Erythroblast (primary cell): ENCODE results near the gene ATAD3C.
A peak's percentile ranks its signal among the peaks of the same experiment; 100 is the strongest.
"Not testable (repeated sequence)": the region's sequence is repeated elsewhere in the genome, so short reads cannot be mapped to it uniquely, and the experiment has no call there.

ENCODE experiments used
- DNase-seq, 2 experiments: peaks; one replicate each; lab custom pipeline; 2025; lab: John Stamatoyannopoulos, UW
- GATA1 ChIP-seq: IDR thresholded peaks from 2 replicates; pipeline ENCODE4 v1.6.1; 2011; ENCODE audit warnings: low read depth, mild to moderate bottlenecking, control low read depth, low read length, moderate library complexity
- POLR2A ChIP-seq: IDR thresholded peaks from 2 replicates; pipeline ENCODE4 v1.6.1; 2011; ENCODE audit warnings: mild to moderate bottlenecking, low read length

The ATAD3C gene

DNA sequence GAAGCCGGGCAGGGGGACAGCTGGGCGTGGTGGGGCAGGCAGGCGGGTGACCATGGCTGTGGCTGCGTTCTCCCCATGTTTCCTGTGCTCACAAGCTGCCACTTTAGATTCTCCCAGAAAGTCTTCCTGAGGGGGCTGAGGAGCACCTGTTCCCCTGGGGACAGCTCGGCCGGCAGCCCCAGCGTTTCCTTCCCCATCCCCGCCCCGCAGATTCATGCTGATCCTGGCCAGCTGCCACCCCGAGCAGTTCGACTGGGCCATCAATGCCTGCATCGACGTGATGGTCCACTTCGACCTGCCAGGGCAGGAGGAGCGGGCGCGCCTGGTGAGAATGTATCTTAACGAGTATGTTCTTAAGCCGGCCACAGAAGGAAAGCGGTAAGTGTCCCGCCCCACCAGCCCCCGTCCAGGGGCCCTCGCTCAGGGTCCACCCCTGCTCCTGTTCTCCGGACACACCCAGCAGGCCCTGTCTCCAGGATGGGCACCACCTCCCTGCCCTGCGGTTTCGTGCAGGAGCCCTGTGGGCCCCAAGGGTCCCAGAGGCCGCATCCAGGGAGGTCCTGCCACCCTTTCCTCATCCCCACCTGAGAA is 11.1 kb downstream of the ATAD3C start:
- no peak for DNase-seq
- TF ChIP-seq POLR2A (no peak), GATA1 (no peak)

GRCh38 chr1:1461721-1462317 is 12.3 kb downstream of the ATAD3C start:
- peak; percentile 39 to 49 for DNase-seq
- no peak for TF ChIP-seq POLR2A
- TF ChIP-seq GATA1 = no peak

DNA sequence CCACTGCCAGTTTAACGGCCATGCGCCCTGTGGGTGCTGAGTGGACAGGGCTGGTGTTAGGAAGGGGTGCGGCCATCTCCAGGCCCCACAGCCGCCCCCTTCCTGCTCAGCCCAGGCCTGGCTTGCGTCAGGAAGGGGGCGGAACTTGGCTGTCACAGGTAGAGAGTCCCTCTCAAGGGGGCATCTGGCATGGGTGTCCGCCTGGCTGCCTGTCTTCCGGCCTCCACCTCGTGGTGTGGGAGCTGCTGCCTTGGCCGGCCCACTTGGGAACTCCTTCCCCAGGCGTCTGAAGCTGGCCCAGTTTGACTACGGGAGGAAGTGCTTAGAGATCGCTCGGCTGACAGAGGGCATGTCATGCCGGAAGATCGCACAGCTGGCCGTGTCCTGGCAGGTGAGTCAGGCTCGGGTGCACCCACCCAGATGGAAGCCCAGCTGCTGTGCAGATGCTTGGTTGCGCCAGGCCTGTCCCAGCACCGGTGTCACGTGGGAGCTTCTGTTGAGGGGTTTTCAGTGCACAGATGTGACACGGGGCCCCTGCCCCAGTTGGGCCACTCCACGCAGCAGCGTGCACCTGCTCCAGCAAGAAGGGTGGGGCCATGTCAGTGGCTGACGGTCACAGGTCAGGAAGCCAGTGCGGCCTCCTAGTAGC is 13.0 kb downstream of the ATAD3C start:
- no peak for DNase-seq
- no peak for TF ChIP-seq GATA1
- no peak for TF ChIP-seq POLR2A

DNA sequence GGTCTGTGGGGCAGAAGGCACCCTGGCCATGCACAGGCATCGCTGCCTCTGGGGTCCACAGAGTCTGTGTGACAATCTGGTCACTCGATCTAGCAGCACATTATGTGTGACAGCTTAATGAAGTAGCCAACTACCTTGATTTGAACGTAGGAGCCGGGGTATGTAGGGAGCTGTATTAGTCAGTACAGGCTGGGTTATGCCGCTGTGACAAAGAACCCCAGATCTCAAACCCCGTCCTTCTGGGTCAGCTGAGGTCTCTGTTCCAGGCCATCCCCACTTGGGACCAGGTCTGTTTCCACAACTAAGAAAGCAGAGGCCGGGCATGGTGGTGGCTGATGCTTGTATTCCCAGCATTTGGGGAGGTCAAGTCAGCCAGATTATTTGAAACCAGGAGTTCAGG is 13.8 kb downstream of the ATAD3C start:
- DNase-seq = no peak
- TF ChIP-seq POLR2A (no peak), GATA1 (no peak)

DNA sequence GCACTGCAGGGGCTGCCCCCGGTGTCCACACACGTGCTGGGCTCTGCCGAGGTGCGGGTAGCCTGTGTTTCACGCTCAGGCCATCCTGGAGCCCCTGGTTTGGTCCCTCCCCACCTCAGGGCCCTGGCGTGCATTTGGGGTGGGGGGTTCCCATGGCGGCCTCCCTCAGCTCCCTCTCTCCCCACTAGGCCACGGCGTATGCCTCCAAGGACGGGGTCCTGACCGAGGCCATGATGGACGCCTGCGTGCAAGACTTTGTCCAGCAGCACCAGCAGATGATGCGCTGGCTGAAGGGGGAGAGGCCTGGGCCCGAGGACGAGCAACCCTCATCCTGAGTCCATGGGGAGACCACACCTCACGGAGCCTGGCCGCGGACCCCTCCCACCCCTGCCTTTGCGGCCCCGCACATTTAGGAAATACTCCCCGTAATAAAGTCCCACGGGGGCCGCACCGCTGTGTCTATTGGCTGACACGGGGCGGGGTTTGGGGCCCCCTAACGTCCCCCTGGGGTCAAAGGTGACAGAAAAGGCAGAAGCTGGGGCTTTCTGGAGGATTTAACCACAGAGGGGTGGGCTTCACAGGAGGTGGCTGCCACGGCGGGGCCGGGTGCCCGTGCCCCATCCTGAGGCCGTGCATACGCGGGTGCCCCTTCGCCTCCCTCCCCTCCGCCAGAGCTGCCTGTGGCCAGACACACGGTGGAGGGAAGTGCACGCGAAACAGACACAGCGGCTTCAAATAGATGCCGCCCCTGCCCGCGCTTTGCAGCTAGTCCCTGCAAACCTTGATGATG is 18.9 kb downstream of the ATAD3C start:
- DNase-seq = not testable (repeated sequence)

DNA sequence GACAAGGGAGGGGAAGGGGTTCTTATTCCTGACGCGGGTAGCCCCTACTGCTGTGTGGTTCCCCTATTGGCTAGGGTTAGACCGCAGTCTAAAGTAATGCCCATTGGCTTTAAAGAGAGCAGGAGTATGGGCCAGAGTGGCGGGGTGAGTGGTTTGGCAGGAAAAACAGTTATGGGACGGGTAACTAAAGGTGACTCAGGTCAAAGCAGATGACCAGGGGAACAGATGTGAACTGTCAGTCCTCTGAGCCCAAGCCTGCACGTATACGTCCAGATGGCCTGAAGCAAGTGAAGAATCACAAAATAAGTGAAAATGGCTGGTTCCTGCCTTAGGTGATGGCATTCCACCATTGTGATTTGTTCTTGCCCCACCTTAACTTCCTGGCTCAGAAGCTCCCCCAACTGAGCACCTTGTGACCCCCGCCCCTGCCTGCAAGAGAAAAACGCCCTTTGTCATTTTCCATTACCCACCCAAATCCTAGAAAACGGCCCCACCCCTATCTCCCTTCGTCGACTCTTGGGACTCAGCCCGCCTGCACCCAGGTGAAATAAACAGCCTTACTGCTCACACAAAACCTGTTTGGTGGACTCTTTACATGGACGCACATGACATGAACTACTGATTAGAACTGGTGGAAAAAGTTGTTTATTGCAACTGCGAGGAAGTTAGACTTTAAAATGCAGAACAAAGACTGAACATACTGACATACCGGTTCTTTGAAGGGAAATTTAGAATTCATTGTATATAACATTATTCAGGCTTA is 21.3 kb downstream of the ATAD3C start:
- TF ChIP-seq GATA1 (no peak), POLR2A (no peak)
- peak; percentile 66 to 74 for DNase-seq

GRCh38 chr1:1471389-1472052 is 22.0 kb downstream of the ATAD3C start, which contains the start of gene ATAD3B:
Gene ATAD3B, plus strand, starts transcription at chr1:1471765. Its CDS starts 120 bp downstream, at chr1:1471885.
- no peak for TF ChIP-seq GATA1
- TF ChIP-seq POLR2A = peak; percentile 47
- DNase-seq = peak; percentile 96

- DNase-seq = peak; percentile 40 to 45
Measured at GRCh38 chr1:1472053-1472876, 22.8 kb downstream of the ATAD3C start.

DNA sequence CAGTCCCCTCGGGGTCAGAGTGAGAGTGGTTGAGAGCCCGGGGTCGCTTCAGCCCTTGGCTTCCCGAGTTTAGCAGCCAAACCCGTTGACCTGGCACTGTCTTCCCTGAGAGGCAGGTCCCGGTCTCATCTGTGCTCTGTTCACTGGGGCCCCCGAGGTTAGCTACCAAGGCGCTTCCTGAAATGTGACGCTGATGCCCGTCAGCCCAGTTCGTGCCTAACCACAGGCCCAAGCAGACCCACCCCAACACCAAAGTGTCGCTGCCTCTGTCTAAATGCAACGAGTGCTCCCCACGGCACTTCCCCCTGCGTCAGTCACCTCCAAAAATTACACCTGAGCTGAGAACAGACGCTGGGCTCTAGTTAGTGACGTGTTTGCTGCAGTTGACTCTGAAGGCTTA is 26.5 kb downstream of the ATAD3C start:
- not testable (repeated sequence) for DNase-seq

DNA sequence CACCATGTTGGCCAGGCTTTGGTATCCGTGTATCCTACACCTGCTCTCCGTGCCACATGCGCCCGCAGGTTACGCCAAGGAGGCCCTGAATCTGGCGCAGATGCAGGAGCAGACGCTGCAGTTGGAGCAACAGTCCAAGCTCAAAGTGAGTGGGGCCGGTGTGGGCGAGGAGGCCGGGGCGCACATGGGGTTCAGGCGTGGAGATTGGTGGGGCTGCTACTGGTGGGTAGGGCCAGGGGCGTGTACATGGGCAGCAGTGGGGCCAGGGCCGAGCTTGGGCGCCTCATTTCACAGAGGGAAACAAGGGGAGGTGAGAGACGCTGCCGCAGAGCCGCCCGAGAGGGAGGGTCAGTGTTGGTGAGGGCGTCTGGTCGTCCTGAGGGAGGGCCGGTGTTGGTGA is 27.7 kb downstream of the ATAD3C start:
- no peak for DNase-seq
- TF ChIP-seq POLR2A = no peak
- TF ChIP-seq GATA1 = no peak

- no peak for DNase-seq
- no peak for TF ChIP-seq POLR2A
Measured at GRCh38 chr1:1479547-1480487, 30.3 kb downstream of the ATAD3C start.

DNA sequence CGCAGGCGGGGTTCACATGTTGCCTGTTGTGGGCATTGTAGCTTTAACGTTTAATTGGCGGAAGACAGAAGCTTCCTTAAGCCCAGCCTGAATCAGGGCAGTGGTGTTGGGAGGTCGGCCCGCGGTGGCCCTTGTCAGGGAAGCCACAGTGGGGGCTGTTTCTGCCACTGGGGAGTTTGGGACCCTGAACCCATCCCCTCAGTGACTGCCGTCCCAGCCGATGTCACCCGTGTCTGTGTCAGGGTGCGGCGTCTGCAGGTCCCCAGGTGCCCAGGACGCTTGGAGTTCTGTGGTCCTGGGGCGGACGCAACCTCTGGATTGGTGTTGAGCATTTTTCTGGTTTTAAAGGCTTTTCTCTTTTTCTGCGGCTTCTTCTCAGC is 31.0 kb downstream of the ATAD3C start:
- DNase-seq = not testable (repeated sequence)

- DNase-seq = not testable (repeated sequence)
Measured at GRCh38 chr1:1481811-1482210, 32.3 kb downstream of the ATAD3C start.
